MM.1S (cell line): ENCODE results near the gene HYKK.

Source experiments
- EZH2 ChIP-seq: fragments of 300-600 bp; sonication (generic); optimal IDR thresholded peaks from 2 replicates; pipeline ENCODE3; 2017; ENCODE audit warnings: low read depth, mild to moderate bottlenecking, antibody characterized with exemption, low read length, mixed read lengths
- TF ChIP-seq, protein P1 (sequence below): fragments of 300-600 bp; sonication (generic); IDR thresholded peaks from 2 replicates; pipeline ENCODE4 v1.5.1; 2016; ENCODE audit warnings: antibody characterized with exemption, low read length, mixed read lengths

DNA sequence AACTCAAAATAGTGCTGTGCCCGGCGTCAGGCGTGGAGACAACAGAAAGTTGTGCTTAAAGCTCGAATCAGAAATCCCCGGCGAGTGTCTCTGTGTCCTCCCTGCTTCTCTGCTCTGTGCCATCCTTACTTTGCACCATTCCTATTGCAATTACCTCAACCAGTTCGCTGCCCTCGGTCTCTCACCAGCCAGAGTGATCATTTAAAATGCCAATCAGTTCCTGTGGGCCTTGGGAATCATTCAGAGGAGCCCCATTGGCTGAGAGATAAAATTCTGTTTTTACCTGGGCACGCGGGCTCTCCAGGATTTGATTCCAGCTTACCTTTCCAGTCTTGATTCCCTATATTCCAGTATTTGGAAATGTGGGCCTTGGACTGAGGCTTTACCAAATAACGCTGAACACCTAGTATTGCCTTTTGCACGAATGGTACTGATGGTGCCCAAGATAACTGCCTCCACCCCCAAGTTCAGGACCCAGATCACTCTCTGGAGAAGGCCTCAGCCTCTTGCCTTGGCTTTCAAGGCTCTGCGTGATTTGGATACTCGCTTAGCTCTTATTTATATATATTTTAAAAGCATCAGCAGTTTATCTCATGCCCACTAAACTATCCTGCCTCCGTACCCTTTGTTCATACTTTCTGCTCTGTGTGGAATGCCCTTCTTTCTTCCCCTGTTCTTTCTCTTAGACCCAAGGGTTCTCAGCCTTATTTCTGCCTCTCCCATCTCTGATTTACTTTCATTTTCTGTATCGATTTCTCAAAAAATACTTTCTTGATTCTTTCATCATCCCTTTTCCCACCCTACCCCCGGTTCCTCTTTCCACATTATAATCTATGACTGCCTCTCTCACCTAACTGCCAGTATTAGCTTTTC lies 33.7 kb downstream of the HYKK start:
- TF ChIP-seq, protein P1, sequence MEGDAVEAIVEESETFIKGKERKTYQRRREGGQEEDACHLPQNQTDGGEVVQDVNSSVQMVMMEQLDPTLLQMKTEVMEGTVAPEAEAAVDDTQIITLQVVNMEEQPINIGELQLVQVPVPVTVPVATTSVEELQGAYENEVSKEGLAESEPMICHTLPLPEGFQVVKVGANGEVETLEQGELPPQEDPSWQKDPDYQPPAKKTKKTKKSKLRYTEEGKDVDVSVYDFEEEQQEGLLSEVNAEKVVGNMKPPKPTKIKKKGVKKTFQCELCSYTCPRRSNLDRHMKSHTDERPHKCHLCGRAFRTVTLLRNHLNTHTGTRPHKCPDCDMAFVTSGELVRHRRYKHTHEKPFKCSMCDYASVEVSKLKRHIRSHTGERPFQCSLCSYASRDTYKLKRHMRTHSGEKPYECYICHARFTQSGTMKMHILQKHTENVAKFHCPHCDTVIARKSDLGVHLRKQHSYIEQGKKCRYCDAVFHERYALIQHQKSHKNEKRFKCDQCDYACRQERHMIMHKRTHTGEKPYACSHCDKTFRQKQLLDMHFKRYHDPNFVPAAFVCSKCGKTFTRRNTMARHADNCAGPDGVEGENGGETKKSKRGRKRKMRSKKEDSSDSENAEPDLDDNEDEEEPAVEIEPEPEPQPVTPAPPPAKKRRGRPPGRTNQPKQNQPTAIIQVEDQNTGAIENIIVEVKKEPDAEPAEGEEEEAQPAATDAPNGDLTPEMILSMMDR, result no peak
- no peak for TF ChIP-seq EZH2
